CD4-positive, alpha-beta T cell (primary cell): Measurements from ENCODE around the gene GPRC5C. TPM values are rescaled to one million over a fixed set of nuclear protein-coding genes. Genes with fewer than 3 reads are reported as not detected.

Experiments
- ATAC-seq: fragments of 200-7000 bp; cut with Tn5 transposase; one replicate; pipeline ENCODE4 v1.10.0; 2022; ENCODE audit warnings: mild to moderate bottlenecking; ENCODE audit not compliant: poor library complexity
- CTCF ChIA-PET: fragments of 350-600 bp; sonication (Branson Sonifier 250); formaldehyde crosslinking; loops from one replicate; lab custom pipeline; 2021; ENCODE audit warnings: antibody characterized with exemption, inconsistent platforms; lab: Charles Lee
- POLR2A ChIA-PET: fragments of 350-600 bp; sonication (Branson Sonifier 250); formaldehyde crosslinking; loops from one replicate; lab custom pipeline; 2021; ENCODE audit warnings: antibody characterized with exemption, inconsistent platforms; lab: Charles Lee
- DNase-seq, 14 experiments: peaks; one replicate each; pipeline ENCODE4 v3.0.0-alpha.2; 2013 to 2020; ENCODE audit warnings: mixed read lengths in 2 of 14
- H3K27ac ChIP-seq, 2 donors: one replicate each; pipeline versions ENCODE4 v1.5.1 to v1.7.0; 2013; ENCODE audit warnings: low read length in 2 of 2, low read depth in 1 of 2, mild to moderate bottlenecking in 1 of 2
- H3K27me3 ChIP-seq, 2 experiments: 1 replicate in 1 of 2; 2 replicates in 1 of 2; pipeline versions ENCODE4 v1.6.1 to v1.7.0; 2013; ENCODE audit warnings: low read length in 2 of 2, control low read depth in 1 of 2, mild to moderate bottlenecking in 1 of 2, moderate library complexity in 1 of 2; ENCODE audit not compliant: insufficient read depth in 2 of 2, control insufficient read depth in 1 of 2
- H3K36me3 ChIP-seq: one replicate; pipeline ENCODE4 v1.6.1; 2013; ENCODE audit warnings: low read length, control low read depth; ENCODE audit not compliant: insufficient read depth
- H3K4me1 ChIP-seq: one replicate; pipeline ENCODE4 v1.6.1; 2013; ENCODE audit warnings: low read length, control low read depth; ENCODE audit not compliant: insufficient read depth
- H3K4me3 ChIP-seq: one replicate; pipeline ENCODE4 v1.5.1; 2013; ENCODE audit warnings: mild to moderate bottlenecking, low read length, moderate library complexity
- H3K9me3 ChIP-seq, 2 experiments: 1 replicate in 1 of 2; 2 replicates in 1 of 2; pipeline versions ENCODE4 v1.6.1 to v1.7.0; 2013; ENCODE audit warnings: low read length in 2 of 2, mild to moderate bottlenecking in 2 of 2, control low read depth in 1 of 2, moderate library complexity in 1 of 2; ENCODE audit not compliant: control insufficient read depth in 1 of 2, insufficient read depth in 1 of 2
- H3K27ac Mint-ChIP-seq: one replicate; pipeline ENCODE4 v1.8.0; 2020; ENCODE audit warnings: mixed read lengths
- H3K27me3 Mint-ChIP-seq: one replicate; pipeline ENCODE4 v1.8.0; 2021; ENCODE audit warnings: mixed read lengths
- H3K36me3 Mint-ChIP-seq: one replicate; pipeline ENCODE4 v1.8.0; 2021; ENCODE audit warnings: low read depth, mixed read lengths
- H3K4me1 Mint-ChIP-seq: one replicate; pipeline ENCODE4 v1.8.0; 2021; ENCODE audit warnings: low read depth, mixed read lengths
- H3K4me3 Mint-ChIP-seq: one replicate; pipeline ENCODE4 v1.8.0; 2020; ENCODE audit warnings: mild to moderate bottlenecking, mixed read lengths
- H3K9me3 Mint-ChIP-seq: one replicate; pipeline ENCODE4 v1.8.0; 2020; ENCODE audit warnings: mixed read lengths
- CTCF ChIP-seq: fragments of 200-600 bp; IDR thresholded peaks from one replicate; pipeline ENCODE4 v1.8.0; 2022; ENCODE audit warnings: antibody characterized with exemption, mild to moderate bottlenecking
- intact Hi-C, 2 experiments: fragments of 100-400 bp; cut with DNase I in 1 of 2; cut with micrococcal nuclease in 1 of 2; formaldehyde crosslinking; loops; one replicate each; pipeline versions ENCODE4 v1.15.1 to v1.9.0; 2023 to 2025; cut with DNase I, micrococcal nuclease
- total RNA-seq, 174 experiments: library from RNA in 2 of 174; stranded (reverse) in 2 of 174; gene quantifications; one replicate each; pipeline ENCODE4 v1.2.3 and lab custom pipeline; 2021 to 2026

Gene GPRC5C
- total RNA-seq, 2 experiments from 2014 or later: not detected

GRCh38 chr17:74391771-74392170 lies 40.1 kb upstream of the GPRC5C start:
- intact Hi-C loops: no loop called here
- Histone ChIP-seq H3K27me3 (no peaks in the 10 kb centered on the region), H3K4me1 (no peaks in the 10 kb centered on the region), H3K36me3 (no peaks in the 10 kb centered on the region), H3K9me3 (no peaks in the 10 kb centered on the region), H3K4me3 (no peak overlapping the region), H3K27ac (no peak overlapping the region)
- Mint-ChIP-seq H3K27ac (no peak overlapping the region), H3K4me1 (no peaks in the 10 kb centered on the region), H3K36me3 (no peaks in the 10 kb centered on the region), H3K27me3 (no peaks in the 10 kb centered on the region), H3K4me3 (no peak overlapping the region), H3K9me3 (no peaks in the 10 kb centered on the region)
- ChIA-PET CTCF (interaction anchor here (0.6 kb wide), 1 partner anchor 310 kb away, joined by 4 read pairs; no protein-coding TSS in a partner anchor), POLR2A (no interaction called here)
- DNase-seq (no peak), ATAC-seq (no peak)
- TF ChIP-seq CTCF: no peak

- H3K36me3 Mint-ChIP-seq: no peaks in the 10 kb centered on the region
- no peaks in the 10 kb centered on the region for H3K4me1 ChIP-seq
- H3K27me3 ChIP-seq: no peaks in the 10 kb centered on the region
- no peaks in the 10 kb centered on the region for H3K4me1 Mint-ChIP-seq
- H3K9me3 Mint-ChIP-seq: no peaks in the 10 kb centered on the region
- H3K4me3 Mint-ChIP-seq: no peak overlapping the region
- no peak for ATAC-seq
- H3K27ac ChIP-seq: no peak overlapping the region
- intact Hi-C loops: no loop called here
- H3K27ac Mint-ChIP-seq: no peak overlapping the region
- DNase-seq: no peak
- no peak for TF ChIP-seq CTCF
- H3K27me3 Mint-ChIP-seq: no peaks in the 10 kb centered on the region
- H3K36me3 ChIP-seq: no peaks in the 10 kb centered on the region
- ChIA-PET POLR2A (no interaction called here), CTCF (no interaction called here)
- no peaks in the 10 kb centered on the region for H3K9me3 ChIP-seq
- no peak overlapping the region for H3K4me3 ChIP-seq
Measured at GRCh38 chr17:74392848-74393247, 39.0 kb upstream of the GPRC5C start.

GRCh38 chr17:74393346-74393942 lies 38.4 kb upstream of the GPRC5C start:
- no peaks in the 10 kb centered on the region for H3K36me3 ChIP-seq
- TF ChIP-seq CTCF: no peak
- Mint-ChIP-seq H3K36me3 (no peaks in the 10 kb centered on the region), H3K27me3 (no peaks in the 10 kb centered on the region), H3K4me1 (no peaks in the 10 kb centered on the region), H3K27ac (no peak overlapping the region), H3K4me3 (no peak overlapping the region), H3K9me3 (no peaks in the 10 kb centered on the region)
- no peaks in the 10 kb centered on the region for H3K9me3 ChIP-seq
- H3K27ac ChIP-seq: no peak overlapping the region
- DNase-seq: no peak
- H3K27me3 ChIP-seq: no peaks in the 10 kb centered on the region
- no peak overlapping the region for H3K4me3 ChIP-seq
- ChIA-PET POLR2A (no interaction called here), CTCF (no interaction called here)
- intact Hi-C loops: no loop called here
- no peaks in the 10 kb centered on the region for H3K4me1 ChIP-seq
- ATAC-seq: no peak
